SK-N-SH treated with all-trans-retinoic acid at 6 μM for 48 hours (cell line): ENCODE data around the gene RASGEF1B.

Source experiments
- BACH2 ChIP-seq: fragments of 250-450 bp; sonication (Bioruptor Pico); IDR thresholded peaks from 2 replicates; pipeline ENCODE4 v1.9.0; 2021; ENCODE audit warnings: mild to moderate bottlenecking, borderline replicate concordance
- CSDC2 ChIP-seq: fragments of 250-450 bp; sonication (Bioruptor Pico); IDR thresholded peaks from 2 replicates; pipeline ENCODE4 v1.5.0; 2020; ENCODE audit warnings: mild to moderate bottlenecking, moderate library complexity
- ESRRG ChIP-seq: fragments of 250-450 bp; sonication (Bioruptor Pico); IDR thresholded peaks from 2 replicates; pipeline ENCODE4 v1.6.1; 2021; ENCODE audit warnings: mild to moderate bottlenecking
- OSR1 ChIP-seq: fragments of 250-450 bp; sonication (Bioruptor Pico); IDR thresholded peaks from 2 replicates; pipeline ENCODE4 v1.8.0; 2022; ENCODE audit warnings: moderate library complexity, mild to moderate bottlenecking, inconsistent platforms
- PATZ1 ChIP-seq: fragments of 250-450 bp; sonication (Bioruptor Pico); IDR thresholded peaks from 2 replicates; pipeline ENCODE4 v1.8.0; 2020; ENCODE audit warnings: mild to moderate bottlenecking, moderate library complexity, borderline replicate concordance
- POU6F1 ChIP-seq: fragments of 250-450 bp; sonication (Bioruptor Pico); IDR thresholded peaks from 2 replicates; pipeline ENCODE4 v1.8.0; 2021; ENCODE audit warnings: low read depth, mild to moderate bottlenecking, moderate library complexity, borderline replicate concordance
- TCF4 ChIP-seq: fragments of 250-450 bp; sonication (Bioruptor Pico); IDR thresholded peaks from 2 replicates; pipeline ENCODE4 v1.8.0; 2021; ENCODE audit warnings: mild to moderate bottlenecking, moderate library complexity, borderline replicate concordance
- TOX ChIP-seq: fragments of 250-450 bp; sonication (Bioruptor Pico); IDR thresholded peaks from 2 replicates; pipeline ENCODE4 v1.8.0; 2021; ENCODE audit warnings: mild to moderate bottlenecking, moderate library complexity, borderline replicate concordance
- TSHZ2 ChIP-seq: fragments of 250-450 bp; sonication (Bioruptor Pico); IDR thresholded peaks from 2 replicates; pipeline ENCODE4 v1.5.0; 2020; ENCODE audit warnings: mild to moderate bottlenecking, moderate library complexity
- ZFP3 ChIP-seq: fragments of 250-450 bp; sonication (Bioruptor Pico); IDR thresholded peaks from 2 replicates; pipeline ENCODE4 v1.5.0; 2020; ENCODE audit warnings: mild to moderate bottlenecking, moderate library complexity
- ZFP30 ChIP-seq: fragments of 450-650 bp; formaldehyde crosslinking; IDR thresholded peaks from 2 replicates; pipeline ENCODE4 v1.5.0; 2022; ENCODE audit warnings: mild to moderate bottlenecking, moderate library complexity
- ZNF565 ChIP-seq: fragments of 450-650 bp; formaldehyde crosslinking; conservative IDR thresholded peaks from 2 replicates; pipeline ENCODE4 v1.5.0; 2020; ENCODE audit warnings: low read depth, mild to moderate bottlenecking, moderate library complexity

- no peak for TF ChIP-seq ZFP3 (CRISPR knock-in tag)
- no peak for TF ChIP-seq CSDC2
- TF ChIP-seq PATZ1 (CRISPR knock-in tag): no peak
- no peak for TF ChIP-seq ESRRG (CRISPR knock-in tag)
- TF ChIP-seq ZNF565 (CRISPR knock-in tag): no peak
- no peak for TF ChIP-seq TOX
- TF ChIP-seq TSHZ2: no peak
- no peak for TF ChIP-seq TCF4
- no peak for TF ChIP-seq OSR1
- no peak for TF ChIP-seq ZFP30 (CRISPR knock-in tag)
- no peak for TF ChIP-seq POU6F1
- TF ChIP-seq BACH2 (CRISPR knock-in tag): no peak
Measured at GRCh38 chr4:81472281-81473182, 825 bp upstream of the RASGEF1B start.
